Inflammatory macrophage treated with lipopolysaccharide for 4 hours (primary cell): ENCODE results near the gene RNGTT.

Source experiments
- DNase-seq: peaks from one replicate; pipeline ENCODE4 v3.0.0-alpha.2; 2020

RNGTT gene

DNA sequence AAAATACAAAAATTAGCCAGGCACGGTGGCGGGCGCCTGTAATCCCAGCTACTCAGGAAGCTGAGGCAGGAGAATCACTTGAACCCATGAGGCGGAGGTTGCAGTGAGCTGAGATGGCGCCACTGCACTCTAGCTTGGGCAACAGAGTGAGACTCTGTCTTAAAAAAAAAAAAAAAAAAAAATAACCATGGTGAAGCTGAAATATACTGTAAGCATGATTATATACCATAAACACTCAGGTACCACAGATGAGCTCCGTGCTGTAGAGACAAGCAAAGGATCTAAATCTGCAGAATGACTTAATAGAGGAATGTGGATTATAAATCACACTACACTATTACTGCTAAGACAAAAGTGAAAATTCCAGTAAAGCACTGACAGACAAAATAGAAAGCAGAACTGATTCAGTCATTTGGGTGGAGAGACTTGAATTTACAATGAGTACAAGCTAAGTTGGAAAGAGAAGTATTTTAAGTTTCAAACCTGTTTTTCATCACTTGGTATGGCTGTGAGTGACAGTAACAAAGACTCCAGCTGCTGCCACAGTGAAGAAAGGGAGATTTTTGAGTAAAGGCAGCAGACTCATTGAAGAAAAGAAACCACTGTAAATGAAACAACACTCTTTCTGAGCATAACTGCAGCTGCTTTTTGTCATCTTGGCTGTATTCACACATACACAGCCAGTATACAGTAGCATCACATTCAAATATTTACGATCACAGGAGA, 322.1 kb downstream of the RNGTT start:
- DNase-seq: peak; percentile 58

DNA sequence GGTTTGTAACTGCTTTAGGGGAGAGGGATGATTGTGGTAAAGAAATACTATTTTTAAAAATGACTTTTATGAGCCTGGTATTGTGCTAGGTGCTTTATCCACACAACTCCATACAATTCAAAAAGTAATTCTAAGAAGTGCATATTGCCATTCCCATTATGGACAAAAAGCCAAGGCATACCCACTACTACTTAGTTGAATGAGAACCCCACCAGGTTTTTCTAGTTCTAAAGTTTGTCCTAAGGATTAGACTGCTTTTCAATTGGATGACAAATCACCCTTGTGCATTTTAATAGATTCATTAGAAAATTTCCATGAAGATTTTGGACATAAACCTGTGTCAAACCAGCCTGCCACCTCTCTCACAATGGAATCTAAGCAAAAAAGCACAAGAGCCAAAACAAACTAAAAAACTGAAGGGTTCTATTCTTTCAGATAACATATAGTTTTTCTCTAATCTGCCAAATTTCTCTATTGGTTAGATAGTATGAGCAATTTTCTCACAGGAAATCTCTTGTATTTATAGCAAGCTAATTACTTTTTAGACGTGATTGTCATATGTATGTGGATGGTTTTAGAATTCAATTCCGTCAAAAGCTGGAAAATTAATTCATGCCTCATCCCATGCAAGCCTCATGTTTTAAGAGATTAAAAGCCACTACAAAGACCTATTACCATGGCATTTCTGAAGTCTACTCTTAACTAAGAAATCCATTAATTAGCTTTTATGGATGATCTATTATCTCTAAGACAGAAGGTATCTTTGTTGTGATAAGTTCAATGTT, 325.5 kb downstream of the RNGTT start:
- no peak for DNase-seq

DNA sequence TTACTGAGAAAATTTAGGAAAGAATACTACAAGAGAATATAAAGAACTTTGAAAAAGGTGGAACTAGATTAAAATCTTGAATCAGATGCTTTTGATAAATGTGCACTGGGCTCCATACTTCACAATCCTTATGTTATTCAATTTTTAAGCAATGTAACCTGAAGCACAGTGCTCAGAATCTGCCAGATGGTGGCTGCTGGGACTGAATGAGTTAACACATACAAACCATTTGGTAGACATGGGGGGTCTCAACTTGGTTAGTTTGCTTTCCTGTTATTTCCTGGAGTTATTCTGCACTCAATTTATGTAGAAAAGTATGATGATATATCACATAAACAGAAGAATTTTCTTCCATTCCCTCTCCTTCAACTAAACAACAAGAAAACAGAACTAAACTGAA, 326.5 kb downstream of the RNGTT start:
- no peak for DNase-seq

DNA sequence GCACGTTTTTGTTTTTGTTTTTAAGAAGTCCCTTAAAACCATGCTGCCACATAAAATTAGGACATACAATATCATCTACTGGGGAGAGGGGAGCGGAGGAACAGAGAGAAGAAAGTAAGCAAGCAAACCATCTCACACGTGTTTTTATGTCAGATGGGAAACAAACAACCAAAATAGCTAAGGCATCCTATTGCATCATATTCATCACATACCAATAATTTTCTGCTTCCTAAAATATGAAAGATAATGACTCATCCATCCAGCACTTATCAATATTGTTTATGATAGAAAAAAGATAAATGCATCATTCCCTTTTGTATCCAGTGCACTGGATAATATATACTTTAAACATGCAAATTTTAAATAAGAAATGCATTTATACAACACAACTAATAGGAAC, 329.6 kb downstream of the RNGTT start:
- DNase-seq: no peak

DNA sequence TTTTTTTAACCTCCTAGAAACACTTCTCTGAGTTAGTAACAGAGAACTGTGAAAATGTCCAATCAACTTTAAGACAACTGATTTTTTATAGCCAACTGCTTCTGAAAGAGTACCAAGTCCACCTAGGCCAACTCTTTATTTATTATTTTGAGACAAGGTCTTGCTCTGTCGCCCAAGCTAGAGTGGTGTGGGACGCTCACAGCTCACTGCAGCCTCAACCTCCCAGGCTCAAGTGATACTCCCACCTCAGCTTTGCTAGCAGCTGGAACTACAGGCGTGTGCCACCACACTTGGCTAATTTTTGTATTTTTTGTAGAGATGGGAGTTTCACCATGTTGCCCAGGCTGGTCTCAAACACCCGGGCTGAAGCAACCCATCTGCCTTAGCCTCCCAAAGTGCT, 331.6 kb downstream of the RNGTT start:
- DNase-seq: no peak

DNA sequence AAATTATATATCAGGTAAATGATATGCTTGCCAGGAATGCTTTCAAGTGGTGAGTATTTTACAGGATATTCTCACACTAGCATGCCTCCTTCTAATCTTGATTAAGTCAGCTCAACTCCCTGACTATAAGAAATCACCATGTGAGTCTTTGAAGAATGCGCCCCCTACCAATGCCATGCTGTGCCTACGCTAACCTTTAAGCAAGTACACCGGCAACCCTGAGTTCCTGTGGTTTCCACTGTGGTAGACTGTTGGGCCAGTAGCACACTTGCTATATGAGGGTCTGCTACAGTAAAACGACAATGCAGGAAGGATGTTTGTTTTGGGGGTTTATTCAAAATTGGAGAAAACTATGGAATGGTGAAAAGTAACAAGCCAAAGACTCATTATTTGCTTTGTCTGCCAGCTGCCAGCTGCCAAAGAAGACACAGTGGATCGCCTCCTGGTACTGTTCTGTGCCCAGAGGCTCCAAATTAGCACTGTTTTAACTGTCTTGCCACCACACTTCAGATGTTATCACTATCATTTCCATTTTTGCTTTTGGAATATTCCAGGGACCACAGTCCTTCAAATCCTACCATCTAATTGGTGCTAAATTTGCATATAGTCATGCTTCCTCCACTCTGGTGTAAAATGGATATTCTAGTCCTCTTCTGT, 333.5 kb downstream of the RNGTT start:
- DNase-seq: no peak

DNA sequence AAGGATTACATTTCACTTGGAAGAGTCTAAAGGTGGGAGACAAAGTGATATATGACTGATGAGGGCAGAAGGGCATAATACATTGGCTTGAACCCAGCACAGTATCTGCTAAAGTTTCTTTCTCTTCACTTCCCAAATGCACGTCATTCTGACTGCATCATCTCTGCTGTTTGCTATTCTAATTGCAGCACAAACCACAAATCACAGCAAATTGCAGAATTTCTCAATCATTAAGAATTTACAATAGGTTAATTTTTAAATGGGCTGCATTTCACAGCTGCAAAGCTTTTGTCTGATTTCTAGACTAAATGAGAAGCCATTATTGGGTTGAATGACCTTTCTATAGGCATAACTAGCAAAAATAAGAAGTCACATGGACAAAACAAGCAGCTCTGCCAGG, 337.0 kb downstream of the RNGTT start:
- no peak for DNase-seq

DNA sequence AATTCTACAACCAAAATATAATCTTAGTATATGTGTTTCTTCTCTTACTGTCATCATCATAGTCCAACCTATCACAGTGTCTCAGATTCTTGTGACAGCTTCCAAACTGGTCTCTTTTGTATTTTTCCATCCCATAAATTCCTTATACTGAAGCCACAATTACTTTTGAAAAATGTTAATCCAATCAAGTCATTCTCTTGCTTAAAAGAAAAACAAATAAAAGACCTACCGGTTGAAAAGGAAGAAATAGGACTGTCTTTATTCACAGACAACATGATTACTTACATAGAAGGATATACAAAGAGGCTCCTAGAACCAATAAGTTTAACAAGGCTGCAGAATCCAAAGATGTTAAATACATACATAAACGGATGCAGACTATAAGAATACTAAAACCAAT, 339.9 kb downstream of the RNGTT start:
- no peak for DNase-seq

DNA sequence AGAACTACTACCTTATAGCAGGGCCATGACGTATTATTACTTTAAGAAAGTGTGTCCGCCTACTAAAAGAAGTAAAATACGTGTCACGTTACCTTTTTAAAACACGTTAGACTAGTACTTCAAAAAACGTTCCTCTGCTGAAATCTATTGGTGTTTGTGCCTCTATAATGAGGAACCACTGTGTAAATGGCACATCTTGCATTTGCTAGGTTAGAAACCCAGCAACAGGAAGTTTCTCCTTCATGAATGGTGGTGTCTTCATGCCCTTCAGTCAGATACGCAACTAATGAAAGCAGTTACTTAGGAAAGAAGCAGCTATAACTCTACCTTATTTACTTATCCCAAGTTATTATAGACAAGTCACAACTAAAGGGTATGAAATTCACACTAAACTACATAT, 343.5 kb downstream of the RNGTT start:
- DNase-seq: no peak

DNA sequence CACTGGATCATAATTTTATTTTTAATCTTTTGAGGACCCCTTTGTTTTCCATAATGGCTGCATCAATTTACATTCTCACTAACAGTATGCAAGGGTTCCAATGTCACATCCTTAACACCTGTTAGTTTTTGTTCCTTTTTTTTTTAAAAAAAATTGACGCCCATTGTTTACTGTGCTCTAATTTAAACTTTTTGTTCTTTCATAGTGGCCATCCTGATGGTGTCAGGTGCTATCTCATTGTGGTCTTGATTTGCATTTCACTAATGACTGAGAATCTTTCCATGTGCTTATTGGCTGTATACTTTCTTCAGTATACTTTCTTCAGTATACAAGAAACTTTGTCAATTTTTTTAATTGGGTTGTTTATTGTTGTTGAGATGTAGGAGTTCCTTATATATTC, 347.0 kb downstream of the RNGTT start:
- no peak for DNase-seq

DNA sequence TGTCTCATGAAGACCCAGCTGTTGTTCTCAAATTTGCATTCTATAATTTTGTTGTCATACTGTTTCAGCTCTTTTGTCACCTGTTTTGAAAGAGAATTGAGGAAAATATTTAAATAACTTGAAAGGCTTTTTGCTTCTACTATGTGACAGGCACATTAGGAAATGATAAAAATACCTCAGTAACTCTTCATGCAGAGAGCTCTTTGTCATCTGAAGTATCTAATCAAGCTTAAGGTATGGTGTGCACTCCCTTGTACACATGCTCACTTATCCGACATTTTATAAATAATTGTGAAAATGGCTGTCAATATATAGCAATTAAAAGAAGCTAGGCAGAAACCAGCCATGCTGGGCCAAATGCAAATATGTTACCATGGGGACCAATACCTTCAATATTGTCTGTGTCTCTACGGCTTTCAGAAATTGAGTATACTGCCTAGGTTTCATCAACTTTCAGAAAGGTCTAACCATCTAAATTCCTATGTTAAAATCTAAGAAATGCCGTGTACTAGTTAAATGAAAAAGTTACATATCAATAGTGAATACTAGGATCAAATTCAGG, 349.0 kb downstream of the RNGTT start:
- DNase-seq: no peak

DNA sequence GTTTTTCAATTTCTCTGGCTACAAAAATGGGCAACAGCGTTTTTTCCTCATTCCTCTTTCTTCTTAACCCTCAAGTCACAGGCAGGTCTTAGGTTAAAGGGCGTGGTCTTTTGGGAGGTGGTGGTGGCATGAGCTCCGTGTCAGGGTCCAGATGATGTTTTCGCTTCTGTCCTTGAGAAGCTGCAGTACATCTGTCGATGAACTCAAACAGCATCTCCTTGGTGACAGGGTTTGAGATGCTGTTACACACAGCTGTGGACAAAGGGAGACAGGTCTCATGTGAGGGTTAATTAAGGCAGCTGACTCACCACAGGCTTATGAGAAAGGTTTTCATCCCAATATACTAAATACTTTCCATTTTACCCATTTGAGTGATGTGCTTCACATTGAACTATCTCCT, 350.8 kb downstream of the RNGTT start:
- no peak for DNase-seq

DNA sequence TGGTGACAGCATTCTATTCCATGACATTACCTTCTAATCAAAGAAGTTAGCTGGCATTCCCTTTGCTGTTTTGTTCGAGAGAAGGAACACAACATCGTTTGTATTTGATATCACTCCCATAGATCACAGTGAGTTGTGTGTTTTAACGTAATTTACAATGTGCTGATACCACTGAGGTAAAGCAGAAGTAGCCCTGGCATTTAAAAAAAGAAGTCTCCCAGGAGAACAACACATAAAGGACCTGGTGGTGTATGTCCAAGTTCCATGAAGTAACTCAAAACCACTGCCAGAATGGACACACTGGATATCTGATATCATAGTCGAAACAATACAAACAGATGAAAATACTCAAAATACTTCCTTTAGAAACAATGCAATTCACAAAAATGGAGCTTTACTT, 351.7 kb downstream of the RNGTT start:
- no peak for DNase-seq

DNA sequence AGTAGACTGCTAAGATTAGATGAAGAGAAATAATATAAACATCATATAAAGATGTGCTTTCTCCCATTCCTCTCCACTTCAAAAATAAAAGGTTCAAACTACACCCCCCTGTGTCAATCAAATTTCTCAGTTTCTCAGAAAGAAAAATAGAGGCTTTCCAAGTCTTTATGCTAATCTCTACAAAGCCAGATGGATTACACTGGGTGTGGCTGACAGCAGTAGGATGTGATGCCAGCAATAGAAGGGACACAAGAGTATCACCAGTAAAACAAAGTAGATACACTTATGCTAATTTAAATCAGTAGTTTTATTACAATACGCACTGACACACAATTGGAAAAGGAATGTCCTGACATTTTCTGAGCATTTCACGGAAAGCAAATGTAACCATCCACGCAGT, 353.4 kb downstream of the RNGTT start:
- no peak for DNase-seq

DNA sequence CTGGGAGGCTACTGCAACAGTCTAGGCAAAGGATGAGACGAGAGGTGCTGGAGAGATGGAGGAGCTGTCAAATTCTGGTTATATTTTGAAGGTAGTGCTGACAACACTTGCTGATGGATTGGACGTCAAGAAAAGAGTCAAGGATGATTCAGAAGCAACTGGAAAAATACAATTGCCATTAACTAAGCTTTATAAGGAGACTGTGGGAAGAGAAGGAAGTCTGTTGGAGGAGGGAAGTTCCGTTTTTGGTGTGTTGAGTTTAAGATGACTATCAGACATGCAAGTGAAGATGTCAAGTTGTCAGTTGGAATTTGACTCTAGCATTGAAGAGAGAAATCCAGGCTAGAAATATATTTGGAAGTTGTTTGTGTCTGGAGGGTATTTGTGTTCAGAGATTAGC, 358.1 kb downstream of the RNGTT start:
- no peak for DNase-seq

DNA sequence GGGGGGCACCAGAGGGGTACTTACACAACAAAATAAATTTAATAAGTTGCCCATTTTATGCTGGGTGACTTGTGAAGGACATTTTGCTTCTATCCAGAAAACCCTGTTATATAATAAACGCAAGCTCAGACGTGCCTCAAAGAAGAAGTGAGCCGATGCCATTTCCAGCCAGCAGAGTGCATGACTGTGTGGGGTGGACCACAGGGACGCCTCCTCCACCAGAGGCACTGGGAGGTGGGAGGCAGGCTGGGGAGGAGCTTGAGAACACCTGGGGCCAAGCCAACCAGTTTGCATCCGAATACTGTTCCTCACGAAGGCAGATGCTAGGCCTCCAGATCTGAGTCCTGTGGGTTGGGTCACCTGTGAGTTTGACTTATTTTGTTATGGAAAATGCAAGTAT, 363.8 kb downstream of the RNGTT start:
- no peak for DNase-seq

DNA sequence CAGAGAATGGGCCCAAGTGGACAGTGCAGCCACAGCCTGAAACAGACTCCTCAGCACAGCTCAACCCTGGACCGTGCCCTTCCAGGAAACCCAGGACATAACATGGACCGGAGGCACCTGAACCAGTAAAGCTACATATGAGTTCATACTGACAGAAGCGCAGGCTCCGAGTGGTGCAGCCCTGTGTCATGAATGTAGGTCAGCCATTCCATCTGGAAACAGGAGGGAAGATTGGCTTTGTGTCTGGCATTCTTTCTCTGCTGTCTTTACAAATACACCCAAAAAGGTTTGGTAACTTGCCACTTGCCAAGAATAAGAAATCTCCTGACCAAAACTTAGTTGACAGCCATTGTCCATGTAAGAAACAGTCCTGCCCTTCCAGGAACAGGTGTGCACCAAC, 366.6 kb downstream of the RNGTT start:
- no peak for DNase-seq

DNA sequence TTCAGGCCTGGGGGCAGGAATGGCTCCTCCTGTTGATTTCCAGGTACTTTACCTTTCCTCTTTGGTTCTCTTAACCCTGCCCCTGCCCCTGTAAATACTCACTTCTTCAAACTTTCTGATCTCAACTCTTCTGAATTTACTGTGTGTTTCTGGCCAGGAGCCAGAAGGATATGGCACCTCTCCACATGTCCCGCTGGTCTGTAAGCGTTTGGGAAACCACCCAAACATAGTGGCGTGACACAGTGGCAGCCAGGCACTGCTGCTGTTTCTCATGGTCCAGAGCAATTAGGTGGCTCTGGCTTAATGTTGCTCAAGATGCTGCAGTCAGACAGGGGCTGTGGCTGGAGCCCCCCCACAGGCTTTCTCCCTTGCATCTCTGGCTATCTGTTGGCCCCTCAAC, 374.5 kb downstream of the RNGTT start:
- no peak for DNase-seq

DNA sequence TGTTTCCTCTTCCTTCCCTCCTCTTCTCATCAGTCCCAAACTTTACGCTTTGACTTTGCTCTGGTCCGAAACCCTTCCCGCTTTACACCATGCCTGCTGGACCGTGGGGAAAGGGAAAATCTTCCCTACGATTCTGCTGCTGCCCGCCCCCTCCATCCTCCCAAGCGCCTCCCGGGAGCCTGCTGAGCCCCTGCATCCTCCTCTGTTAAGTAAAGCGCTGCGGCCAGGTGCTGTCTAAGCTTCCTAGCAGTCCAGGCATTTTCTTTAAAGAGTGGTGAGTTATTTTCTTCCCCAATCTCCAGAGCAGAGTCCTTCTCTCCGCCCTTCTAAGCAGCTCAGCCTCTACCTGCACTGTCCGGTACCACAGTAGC, 376.3 kb downstream of the RNGTT start:
- DNase-seq: no peak

DNA sequence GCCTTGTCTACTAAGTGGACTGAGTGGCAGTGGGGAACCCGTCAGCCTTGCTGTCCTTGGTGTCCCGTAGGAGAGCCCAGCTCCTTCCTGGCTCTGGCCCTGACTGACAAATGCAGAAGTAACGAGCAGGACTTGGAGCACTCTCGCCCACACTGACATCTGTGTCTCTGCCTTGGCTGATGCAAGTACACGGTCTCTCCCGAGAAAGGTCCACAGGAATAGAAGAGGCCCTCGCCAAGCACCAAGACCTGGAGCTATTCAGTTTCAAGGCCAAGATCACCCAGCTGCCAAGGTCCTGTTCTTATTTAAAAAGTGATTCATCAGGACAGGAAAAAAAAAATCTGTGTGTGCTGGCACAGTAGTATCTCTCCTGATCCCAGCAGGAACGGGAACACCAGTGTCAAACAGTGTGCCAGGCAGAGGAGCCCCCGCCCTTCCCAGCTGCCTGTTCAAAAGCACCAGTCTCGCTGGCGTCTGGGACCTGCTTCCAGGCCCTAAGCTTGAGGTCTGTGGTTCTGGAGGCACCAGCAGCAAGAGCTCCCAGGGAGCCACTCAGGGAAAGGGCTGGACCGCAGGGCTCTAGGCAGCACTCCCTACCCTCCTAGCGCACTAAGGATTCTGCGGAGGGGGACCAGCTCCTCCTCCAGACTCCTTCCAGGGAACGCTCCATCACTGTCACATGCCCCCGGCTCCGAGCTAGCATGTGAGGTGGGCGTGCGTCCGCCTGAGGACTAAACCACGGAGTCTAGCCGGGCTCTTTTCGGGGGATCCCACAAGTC, 376.9 kb downstream of the RNGTT start:
- DNase-seq: no peak

DNA sequence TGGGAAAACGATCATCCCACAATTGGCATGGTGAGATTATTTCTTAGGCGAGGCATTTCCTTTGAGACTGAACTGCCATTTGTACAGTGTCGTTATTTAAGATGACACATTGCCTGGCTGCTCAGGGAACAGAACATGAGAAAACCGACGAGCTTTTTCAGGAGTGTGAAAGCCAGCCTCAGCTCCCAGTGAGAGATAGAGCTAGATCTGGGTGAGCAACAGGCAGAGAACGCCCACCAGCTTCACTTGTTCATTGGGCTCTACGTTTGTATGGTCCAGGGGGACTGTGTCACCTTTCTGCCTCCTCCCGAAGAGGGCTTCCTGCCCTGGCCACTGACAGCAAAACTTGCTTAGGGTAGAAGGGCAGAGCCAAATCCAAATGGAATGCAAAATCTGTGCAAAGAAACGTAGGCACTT, 378.1 kb downstream of the RNGTT start:
- DNase-seq: no peak

DNA sequence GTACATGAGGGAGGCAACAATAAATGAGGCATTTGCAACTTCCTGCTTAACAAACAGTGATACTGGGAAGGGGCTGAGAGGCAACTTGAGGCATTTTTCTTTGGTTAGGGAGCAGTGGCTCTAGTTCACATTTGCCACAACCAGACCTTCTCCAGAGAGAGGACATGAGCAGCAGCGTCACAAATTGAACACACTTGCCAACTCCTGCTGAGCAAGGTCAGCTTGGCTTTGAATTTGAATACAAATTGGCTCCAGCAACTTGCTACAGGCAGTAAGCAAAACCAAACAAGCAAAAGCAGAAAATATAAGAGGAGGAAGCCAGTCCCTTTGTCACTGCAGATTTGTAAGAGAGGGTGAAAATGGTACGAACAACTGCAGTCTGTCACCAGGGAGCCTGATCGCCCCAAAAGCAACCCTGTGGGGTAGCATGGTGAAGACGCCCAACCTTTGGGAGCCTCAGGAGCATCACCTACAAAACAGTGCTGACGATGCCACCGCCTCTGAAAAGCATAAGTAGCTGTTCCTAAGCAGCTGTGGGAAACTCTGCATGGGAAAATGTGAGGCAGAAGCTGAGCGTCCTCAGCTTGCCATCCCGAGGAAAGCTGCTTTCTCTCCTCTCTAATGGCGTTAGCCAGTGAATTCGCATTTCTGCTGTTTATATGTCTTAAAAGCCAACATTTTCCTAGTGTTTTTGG, 378.7 kb downstream of the RNGTT start:
- no peak for DNase-seq

DNA sequence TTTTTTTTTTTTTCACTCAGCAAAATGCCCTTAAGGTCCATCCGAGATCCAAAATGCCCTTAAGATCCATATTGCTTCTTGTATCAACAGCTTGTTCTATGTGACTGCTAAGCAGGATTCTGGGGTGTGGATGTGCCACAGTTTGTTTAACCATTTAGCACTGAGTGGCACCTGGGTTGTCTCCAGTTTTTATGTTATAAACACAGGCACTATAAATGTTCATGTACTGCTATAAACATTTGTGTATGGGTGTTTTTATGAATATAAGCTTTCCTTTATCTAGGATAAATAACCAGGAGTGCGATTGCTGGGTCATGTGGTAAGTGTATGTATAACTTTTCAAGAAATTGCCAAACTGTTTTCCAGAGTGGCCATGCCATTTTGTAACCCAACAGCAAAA, 386.0 kb downstream of the RNGTT start:
- no peak for DNase-seq
